T-helper 1 cell (primary cell): ENCODE results near the gene CAMK2G.
"Not testable (repeated sequence)": the region's sequence is repeated elsewhere in the genome, so short reads cannot be mapped to it uniquely, and the experiment has no call there.

Experiments used
- DNase-seq, 5 donors: peaks; one replicate each; pipeline ENCODE4 v3.0.0-alpha.2; 2012 to 2020

CAMK2G gene

DNA sequence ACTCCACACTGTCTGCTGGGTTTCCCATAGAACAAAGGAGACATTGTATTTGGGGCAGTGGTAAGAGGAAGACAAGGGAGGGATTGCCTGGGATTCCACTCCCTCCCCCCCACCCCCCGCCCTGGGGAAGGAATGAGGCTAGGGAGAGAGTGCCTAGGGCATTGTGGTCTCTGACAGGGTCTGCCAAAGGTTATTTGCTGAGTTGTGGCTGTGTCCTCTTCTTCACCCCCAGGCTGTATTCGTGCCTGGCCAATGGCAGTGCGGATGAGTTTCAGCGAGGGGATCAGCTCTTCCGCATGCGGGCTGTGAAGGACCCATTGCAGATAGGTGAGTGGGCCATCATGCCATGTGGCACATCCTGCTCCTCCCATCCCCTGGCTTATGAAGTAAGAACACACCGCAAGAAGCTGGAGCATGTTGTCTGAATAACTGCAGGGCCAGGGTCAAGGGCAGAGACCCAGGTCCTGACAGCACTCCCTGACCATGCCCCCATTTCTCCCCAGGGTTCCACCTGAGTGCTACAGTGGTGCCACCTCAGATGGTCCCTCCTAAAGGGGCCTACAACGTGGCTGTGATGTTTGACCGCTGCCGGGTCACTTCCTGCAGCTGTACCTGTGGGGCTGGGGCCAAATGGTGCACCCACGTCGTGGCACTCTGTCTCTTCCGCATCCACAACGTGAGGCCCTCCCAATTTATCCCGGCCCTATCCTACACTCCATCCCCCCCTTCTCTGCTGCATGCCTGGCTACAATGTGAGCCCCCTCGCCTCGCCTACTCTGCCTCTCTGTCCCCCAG lies 85.3 kb downstream of the CAMK2G start:
- no peak for DNase-seq

DNA sequence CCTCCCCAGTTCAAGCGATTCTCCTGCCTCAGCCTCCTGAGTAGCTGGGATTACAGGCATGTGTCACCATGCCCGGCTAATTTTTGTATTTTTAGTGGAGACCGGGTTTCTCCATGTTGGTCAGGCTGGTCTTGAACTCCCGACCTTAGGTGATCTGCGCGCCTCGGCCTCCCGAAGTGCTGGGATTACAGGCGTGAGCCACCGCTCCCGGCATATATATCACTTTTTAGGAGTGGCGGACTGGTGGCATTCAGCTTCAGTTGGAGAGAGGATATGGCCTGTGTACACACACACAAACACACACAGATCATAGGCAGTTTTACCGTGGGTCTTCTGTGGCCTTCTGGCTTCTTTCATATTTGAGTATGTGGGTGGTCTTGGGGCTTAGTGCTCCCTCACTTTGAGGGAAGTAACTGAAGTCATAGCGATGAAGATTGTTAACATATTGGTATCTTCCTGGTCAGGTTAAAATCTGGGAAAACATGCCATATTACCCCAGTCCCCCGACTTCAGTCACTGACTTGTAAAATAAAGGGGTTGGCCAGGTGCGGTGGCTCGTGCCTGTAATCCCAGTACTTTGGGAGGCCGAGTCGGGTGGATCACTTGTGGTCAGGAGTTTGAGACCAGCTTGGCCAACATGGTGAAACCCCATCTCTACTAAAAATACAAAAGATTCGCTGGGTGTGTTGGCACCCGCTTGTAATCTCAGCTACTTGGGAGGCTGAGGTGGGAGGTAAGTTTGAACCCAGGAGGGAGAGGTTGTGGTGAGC lies 87.1 kb downstream of the CAMK2G start:
- not testable (repeated sequence) for DNase-seq

DNA sequence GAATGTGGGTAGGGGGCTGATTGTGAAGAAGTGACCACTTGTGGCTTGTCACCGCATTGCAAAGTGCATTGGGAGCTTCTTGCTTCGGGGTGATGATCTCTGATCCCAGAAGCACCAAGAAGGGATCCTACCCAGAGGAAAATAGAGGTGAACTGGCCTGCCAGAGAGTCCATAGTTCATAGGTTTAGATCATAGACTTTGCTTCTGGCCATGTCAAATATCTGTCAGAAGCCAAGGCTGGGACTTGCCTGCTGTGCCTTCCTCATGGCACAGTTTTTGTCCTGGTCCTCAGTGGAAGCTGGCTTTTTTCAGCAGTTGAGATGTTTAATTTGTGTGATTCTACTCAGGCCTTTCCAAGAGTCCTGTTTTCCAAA lies 87.9 kb downstream of the CAMK2G start:
- no peak for DNase-seq

DNA sequence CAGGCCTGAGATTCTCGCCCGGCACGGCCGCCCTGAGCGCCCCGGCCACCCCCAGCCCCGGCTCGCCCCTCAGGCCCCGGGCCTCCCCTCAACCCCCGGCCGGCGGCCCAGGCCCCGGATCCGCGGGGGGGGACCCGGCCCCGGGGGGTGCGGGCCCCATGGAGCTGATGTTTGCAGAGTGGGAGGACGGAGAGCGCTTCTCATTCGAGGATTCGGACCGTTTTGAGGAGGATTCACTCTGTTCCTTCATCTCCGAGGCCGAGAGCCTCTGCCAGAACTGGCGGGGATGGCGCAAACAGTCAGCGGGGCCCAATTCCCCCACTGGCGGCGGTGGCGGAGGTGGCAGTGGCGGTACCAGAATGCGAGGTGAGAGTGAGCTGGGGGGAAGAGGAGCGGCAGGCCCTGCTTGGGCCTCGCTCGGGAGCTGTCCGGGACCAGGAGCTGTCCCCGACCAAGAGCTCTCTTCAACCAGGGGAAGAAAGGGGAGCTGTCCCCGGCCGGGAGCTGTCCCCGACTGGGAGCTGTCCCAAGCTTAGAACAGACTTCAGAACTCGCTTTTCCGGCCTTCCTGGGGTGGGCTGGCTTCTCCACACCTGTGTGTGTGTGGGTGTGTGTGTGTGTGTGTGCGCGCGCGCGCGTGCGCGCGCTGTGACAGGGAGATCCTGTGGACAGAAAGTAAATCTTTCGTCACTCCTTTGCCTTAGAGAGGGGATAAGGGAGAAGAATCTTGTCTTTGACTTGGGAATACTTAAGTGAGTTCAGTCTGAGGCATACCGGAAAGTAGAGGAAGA lies 88.4 kb downstream of the CAMK2G start:
- peak in 4 of 5 donors; percentile 16 to 45 (median 36) for DNase-seq

DNA sequence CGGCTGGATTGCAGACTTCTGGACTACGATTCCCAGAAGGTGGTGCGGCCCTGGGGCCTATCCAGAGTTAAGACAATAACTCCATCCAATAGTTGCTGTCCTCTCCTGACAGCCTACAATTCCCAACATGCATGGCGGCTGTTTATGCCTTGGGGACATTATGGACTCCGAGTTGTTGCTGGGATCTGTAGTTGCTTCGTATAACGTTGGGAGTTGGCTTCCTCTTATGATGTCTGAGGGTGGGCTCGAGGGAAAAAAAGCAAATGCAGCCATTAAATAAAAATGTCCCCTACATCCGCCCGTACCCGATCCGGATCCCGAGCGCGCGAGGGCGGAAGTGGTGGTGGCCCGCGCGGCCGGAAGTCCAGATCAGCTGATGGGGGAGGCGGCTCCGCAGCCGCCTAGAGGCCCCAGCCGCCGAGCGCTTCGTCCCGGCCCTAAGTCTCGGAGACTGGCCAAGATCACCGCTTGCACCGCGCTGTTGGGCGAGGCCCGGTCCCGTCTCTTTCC lies 89.1 kb downstream of the CAMK2G start, which contains the start of gene ZSWIM8:
Gene ZSWIM8, plus strand, starts transcription at position 396 of the 510 bp plus-strand sequence. CDS start 273 bp downstream, outside the sequence.
- peak; percentile 72 to 90 (median 81) for DNase-seq

DNA sequence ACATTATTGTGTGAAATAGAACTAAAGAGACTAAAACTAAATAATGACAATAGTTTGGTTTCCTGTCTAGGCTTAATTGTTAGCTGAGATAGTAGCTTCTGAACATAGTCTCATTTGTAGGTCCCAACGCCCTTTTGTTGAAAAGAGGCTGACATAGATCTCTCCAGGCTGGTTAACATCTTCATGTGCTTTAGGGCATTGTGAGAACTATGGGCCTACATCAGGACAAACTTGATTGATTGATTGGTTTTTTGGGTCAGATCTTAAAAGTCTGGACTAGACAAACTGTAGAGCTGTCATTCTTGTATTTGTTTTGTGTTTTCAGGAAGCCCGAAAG lies 91.6 kb downstream of the CAMK2G start:
- no peak for DNase-seq

DNA sequence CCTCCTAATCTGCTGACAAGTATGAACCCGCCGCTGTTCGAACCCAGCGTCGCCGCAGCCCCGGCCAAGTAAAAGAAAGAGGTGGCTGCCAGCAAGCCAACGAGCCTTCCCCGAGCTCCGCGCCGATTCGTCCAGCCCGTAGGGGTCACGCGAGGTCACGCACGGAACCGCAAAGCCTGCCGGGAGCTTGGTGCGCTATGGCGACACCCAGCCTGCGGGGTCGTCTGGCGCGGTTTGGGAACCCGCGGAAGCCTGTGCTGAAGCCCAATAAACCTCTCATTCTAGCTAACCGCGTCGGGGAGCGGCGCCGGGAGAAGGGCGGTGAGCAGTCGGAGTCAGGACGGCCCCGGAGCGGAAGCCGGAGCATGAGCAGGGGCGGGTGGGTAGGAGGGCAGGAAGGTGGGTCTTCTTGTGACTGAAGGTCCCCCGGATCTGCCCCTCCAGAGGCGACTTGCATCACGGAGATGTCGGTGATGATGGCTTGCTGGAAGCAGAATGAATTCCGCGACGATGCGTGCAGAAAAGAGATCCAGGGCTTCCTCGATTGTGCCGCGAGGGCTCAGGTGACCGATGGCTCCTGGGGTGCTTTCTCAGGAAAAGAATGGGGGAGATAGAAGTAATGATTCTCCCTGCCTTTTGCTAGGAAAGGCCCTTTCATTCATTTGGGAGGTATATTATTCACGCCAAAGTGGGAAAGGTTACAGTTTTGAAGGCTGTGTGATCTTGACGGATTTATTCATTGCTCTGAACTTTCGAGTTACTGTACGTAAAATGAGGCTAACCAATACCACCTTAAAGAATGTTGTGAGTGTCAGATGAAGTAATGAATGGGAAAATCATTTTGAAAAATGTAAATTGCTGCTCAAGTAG lies 92.2 kb downstream of the CAMK2G start, which contains the start of gene CHCHD1:
Gene CHCHD1, plus strand, starts transcription at position 170 of the 870 bp plus-strand sequence. Its CDS starts 28 bp downstream, at position 198.
- peak; percentile 74 to 88 (median 85) for DNase-seq

DNA sequence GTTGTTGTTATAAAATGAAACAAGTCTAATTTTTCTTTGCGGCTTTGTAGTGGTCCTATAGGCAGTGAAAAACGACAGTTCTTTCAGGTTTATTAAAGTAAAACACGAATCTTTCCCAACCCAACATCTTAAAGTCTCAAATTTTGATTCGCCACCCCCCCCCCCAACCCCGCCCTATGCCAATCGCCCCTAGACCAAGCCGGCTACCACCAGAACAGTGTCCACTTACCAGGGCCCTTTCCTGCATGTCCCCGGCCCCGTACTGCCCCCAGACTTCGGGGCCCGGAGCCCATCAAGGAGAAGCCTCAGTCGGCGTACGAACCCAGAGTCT lies 92.8 kb downstream of the CAMK2G start:
- no peak for DNase-seq

DNA sequence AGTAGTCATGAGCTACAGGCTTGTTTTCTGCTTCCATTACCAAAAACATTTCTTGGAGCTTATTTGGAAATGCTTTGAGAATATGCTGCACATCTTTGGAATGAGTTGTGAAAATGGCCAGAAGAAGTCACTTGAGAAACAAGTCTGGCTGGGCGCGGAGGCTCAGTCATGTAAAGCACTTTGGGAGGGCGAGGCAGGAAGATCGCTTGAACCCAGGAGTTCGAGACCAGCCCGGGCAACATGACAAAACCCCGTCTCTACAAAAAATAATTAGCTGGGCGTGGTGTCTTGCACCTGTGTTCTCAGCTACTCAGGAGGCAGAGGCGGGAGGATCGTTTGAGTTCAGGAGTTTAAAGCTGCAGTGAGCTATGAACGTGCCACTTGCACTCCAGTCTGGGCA lies 93.4 kb downstream of the CAMK2G start:
- no peak for DNase-seq

DNA sequence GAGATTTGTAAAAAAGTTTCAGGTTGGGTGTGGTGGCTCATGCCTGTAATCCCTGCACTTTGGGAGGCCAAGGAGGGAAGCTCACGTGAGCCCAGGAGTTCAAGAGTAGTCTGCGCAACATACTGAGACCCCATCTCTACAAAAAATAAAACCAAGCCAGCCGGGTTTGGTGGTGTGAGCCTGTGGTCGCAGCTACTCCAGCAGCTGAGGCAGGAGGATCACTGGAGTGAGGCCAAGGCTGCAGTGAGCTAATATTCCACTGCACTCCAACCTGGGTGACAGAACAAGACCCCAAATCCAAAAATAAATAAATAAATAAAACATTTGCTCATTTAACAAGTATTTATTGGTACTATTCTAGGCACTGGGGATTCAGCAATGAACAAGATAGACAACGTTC lies 94.1 kb downstream of the CAMK2G start:
- no peak for DNase-seq

DNA sequence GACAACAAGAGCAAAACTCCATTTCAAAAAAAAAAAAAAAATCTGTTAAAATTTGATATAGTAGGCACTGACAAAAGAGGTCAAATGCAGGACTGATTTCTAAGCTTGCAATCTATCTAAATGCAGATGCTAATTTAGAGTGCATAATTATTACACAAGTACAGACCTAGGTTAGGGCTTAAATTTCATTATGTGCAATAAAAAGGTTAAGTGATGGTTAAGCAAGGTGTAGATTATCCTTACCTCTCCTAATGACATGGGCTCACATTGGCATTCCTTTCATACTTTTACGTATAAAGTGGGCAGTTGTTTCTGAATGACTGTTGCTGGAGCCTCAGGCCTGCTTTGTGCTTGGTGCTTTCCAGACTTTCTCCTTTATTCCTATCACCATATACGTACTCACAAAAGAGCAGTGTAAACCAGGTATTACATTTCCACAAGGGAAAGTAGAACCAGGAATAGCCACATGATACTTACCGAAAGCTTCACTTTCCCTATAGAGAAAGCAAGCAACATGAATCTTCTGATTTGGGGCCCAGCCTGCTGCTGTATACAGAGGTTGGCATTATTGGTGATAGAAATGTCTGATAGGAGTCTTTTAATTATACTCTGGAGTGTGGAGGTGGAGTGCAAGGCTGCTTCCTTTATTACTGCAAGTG lies 94.7 kb downstream of the CAMK2G start:
- DNase-seq, result no peak

DNA sequence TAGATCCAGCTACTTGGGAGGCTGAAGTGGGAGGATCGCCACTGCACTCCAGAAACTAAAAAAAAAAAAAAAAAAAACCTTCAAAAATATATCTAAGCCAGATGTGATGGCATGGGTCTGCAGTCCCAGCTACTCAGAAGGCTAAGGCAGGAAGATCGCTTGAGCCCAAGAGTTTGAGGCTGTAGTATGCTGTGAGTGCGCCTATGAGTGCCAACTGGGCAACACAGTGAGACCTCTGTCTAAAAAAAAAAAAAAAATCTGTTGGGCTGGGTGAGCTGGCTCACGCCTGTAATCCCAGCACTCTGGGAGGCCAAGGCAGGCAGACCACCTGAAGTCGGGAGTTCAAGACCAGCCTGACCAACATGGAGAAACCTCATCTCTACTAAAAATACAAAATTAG lies 95.3 kb downstream of the CAMK2G start:
- DNase-seq, result no peak

DNA sequence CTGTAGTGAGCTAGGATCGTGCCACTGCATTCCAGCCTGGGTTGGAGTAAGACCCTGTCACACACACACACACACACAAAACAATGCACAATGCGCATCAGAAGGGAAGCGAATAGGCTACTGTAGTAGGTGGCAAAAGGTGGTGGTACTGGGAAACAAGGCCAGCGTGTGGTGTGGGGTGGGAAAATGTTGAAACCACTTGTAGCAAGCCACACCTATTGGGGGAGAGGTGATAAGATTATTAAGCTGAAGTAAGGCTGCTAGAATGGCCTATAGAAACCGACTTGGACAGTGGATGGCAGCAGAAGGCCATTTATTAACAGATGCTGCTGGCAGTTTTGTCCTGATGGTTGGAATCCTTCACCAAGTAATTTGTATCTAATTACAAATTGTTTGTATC lies 99.7 kb downstream of the CAMK2G start:
- DNase-seq, result no peak

DNA sequence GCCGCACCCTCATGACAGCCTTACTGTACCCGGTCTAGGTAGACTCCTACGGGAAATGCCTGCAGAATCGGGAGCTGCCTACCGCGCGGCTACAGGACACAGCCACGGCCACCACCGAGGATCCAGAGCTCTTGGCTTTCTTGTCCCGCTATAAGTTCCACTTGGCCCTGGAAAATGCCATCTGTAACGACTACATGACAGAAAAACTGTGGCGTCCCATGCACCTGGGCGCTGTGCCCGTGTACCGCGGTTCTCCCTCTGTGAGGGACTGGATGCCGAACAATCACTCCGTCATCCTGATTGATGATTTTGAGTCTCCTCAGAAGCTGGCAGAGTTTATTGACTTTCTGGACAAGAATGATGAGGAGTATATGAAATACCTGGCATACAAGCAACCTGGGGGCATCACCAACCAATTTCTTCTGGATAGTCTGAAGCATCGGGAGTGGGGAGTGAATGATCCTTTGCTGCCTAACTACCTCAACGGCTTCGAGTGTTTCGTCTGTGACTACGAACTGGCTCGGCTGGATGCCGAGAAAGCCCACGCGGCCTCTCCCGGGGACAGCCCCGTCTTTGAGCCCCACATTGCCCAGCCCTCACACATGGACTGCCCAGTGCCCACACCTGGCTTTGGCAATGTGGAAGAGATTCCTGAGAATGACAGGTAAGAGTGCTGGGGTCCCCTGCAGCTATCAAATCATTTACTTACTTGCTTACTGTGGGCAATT lies 101.0 kb downstream of the CAMK2G start:
- no peak for DNase-seq

DNA sequence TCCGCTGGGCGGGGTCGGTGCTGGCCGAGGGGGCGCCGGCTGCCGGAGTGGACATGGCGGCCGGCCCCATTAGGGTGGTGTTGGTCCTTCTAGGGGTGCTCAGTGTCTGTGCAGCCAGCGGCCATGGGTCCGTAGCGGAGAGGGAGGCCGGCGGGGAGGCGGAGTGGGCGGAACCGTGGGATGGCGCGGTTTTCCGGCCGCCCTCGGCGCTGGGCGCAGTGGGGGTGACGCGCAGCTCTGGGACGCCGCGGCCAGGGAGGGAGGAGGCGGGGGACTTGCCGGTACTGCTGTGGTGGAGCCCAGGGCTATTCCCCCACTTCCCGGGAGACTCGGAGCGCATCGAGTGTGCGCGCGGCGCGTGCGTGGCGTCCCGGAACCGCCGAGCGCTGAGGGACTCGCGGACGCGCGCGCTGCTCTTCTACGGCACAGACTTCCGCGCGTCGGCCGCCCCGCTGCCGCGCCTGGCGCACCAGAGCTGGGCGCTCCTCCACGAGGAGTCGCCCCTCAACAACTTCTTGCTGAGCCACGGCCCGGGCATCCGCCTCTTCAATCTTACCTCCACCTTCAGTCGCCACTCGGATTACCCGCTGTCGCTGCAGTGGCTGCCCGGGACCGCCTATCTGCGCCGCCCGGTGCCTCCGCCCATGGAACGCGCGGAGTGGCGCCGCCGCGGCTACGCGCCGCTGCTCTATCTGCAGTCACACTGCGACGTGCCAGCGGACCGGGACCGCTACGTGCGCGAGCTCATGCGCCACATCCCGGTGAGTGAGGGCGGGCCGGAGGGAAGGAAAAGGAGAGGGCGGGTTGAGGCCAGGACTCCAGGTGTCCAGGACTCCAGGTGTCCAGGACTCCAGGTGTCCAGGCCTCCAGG lies 101.8 kb downstream of the CAMK2G start:
- peak; percentile 64 to 90 (median 69) for DNase-seq

DNA sequence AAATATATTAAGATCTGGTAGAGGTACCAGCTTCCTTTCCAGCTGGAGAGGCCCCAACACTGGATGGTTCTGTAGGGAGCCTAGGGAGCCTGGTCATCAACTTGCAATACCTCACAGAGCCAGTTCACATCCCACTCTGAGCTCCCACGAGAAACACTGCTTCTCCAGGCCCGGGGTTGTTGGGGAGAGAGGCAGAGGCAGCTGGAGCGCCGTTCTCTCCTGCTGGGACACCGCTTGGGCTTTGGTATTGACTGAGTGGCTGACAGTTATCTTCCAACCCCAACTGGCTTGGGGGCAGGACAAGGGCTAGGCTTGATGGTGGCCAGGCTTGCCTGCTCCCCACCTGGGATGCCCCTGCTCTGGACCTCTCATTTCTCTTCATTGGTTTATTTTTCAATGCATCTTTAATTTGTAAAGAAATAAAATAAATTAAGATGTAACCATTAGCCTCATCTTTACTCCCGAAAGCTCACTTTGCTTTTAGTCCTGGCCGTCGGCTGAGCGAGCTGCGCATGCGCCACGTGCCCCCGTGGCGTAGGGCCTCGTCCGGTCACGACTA lies 102.6 kb downstream of the CAMK2G start:
- peak; percentile 63 to 84 (median 69) for DNase-seq

DNA sequence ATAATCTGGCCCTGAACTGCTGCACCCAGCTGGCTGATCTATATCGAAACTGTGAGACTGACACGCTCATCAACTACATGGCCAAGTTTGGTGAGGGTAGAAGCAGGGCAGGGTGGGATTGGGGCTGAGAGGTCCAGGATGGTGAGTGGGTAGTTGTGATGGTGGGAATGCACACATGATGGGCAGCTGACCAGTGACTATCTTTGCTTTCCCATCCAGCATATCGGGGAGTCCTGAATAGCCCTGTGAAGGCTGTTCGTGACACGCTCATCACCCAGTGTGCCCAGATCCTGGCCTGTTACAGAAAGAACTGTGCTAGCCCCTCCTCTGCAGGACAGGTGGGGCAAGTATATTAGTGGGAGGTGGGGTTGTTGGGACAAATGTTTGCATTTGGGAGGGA lies 105.0 kb downstream of the CAMK2G start:
- no peak for DNase-seq

DNA sequence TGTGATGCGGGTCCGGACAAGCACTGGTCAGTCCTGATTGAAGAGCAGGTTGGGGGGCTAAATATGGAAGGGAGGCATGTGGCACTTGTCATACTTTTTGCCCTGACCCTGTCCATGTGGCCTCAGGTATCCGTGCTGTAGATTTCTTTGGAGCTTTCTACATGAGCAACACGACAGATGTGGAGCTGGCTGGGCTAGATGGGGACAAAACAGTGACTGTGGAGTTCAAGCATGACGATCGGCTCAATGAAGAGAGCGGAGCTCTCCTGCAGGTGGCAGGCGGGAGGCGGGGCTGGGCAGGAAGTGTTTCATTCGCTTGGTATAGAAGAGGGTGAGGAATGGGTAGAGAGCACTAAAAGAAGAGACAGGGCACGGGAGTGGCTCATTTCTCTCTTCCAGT lies 105.5 kb downstream of the CAMK2G start:
- DNase-seq, result peak; percentile 51 to 68 (median 58)

DNA sequence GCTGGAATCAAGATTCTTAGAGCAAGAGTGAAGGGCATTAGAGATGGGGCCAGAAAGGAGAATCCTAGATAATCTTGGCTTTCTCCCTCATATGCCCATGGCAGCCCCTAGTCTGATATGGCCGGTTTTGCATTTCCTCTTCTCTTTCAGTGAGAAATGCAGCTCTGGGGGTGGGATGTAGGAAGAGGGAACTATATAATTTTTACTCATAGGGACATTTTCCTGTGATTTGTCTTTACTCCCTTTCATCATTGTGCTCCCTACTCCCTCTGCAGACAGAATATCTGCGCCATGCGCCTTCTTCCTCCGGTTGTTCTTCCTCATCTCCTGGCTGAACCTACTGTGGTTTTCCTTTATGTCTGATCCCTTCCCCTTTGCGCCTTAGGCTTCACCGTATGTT lies 109.3 kb downstream of the CAMK2G start:
- no peak for DNase-seq
